ENCODE measurements around the gene PARP6.

- TF ChIP-seq POLR2A (IDR thresholded peaks at IDR 0.05; ENCODE audit: extremely low read depth, insufficient read length) (no peak), MYC (IDR thresholded peaks at IDR 0.05; ENCODE audit: low read depth, low read length) (no peak)
- TF ChIP-seq, protein P1, sequence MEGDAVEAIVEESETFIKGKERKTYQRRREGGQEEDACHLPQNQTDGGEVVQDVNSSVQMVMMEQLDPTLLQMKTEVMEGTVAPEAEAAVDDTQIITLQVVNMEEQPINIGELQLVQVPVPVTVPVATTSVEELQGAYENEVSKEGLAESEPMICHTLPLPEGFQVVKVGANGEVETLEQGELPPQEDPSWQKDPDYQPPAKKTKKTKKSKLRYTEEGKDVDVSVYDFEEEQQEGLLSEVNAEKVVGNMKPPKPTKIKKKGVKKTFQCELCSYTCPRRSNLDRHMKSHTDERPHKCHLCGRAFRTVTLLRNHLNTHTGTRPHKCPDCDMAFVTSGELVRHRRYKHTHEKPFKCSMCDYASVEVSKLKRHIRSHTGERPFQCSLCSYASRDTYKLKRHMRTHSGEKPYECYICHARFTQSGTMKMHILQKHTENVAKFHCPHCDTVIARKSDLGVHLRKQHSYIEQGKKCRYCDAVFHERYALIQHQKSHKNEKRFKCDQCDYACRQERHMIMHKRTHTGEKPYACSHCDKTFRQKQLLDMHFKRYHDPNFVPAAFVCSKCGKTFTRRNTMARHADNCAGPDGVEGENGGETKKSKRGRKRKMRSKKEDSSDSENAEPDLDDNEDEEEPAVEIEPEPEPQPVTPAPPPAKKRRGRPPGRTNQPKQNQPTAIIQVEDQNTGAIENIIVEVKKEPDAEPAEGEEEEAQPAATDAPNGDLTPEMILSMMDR (IDR thresholded peaks at IDR 0.05; ENCODE audit: low read depth, low read length), result no peak
Observed at GRCh38 chr15:72192416-72192815, 79.9 kb downstream of the PARP6 start.
